K562 (cell line): ENCODE measurements around the gene FGGY.

Source experiments
- FOXA3 ChIP-seq, 2 experiments: fragments of 450-650 bp in 1 of 2; sonication (generic) in 1 of 2; formaldehyde crosslinking; IDR thresholded peaks in 1 of 2; conservative IDR thresholded peaks in 1 of 2; 2 replicates each; pipeline versions ENCODE4 v1.4.0 to v1.8.0; 2020 to 2022; ENCODE audit warnings: mild to moderate bottlenecking in 2 of 2, missing genetic modification reagents in 1 of 2
- POLR2A ChIP-seq: fragments of 450-650 bp; conservative IDR thresholded peaks from 2 replicates; pipeline ENCODE4 v1.6.1; 2016
- POLR2AphosphoS5 ChIP-seq: IDR thresholded peaks from 2 replicates; pipeline ENCODE4 v1.6.1; 2011; ENCODE audit warnings: mild to moderate bottlenecking, low read depth, low read length, moderate library complexity; ENCODE audit not compliant: control insufficient read depth, insufficient read depth
- TCF7L2 ChIP-seq: fragments of 150-350 bp; IDR thresholded peaks from 2 replicates; pipeline ENCODE4 v1.6.1; 2016; ENCODE audit warnings: low read depth, mild to moderate bottlenecking, low read length, moderate library complexity
- TEAD2 ChIP-seq: fragments of 450-650 bp; IDR thresholded peaks from 2 replicates; pipeline ENCODE4 v1.6.1; 2016; ENCODE audit warnings: missing genetic modification characterization, control low read depth, missing compliant biosample characterization
- ZNF175 ChIP-seq: fragments of 200-800 bp; sonication (Bioruptor generic); IDR thresholded peaks from 2 replicates; pipeline ENCODE4 v1.6.1; 2016; ENCODE audit warnings: low read depth, mild to moderate bottlenecking, missing genetic modification characterization, missing compliant biosample characterization
- TF ChIP-seq, protein P1 (sequence below): fragments of 450-650 bp; formaldehyde crosslinking; IDR thresholded peaks from 2 replicates; pipeline ENCODE4 v1.4.0; 2020; ENCODE audit warnings: mild to moderate bottlenecking, moderate library complexity
- TF ChIP-seq, protein P2 (sequence below), 3 experiments: IDR thresholded peaks in 2 of 3; conservative IDR thresholded peaks in 1 of 3; 2 replicates each; pipeline ENCODE4 v1.5.1; 2011 to 2012; ENCODE audit warnings: low read length in 3 of 3, mild to moderate bottlenecking in 3 of 3, control low read depth in 2 of 3, improper control_type of control experiment in 1 of 3, inconsistent platforms in 1 of 3, low read depth in 1 of 3, mixed read lengths in 1 of 3, moderate library complexity in 1 of 3; ENCODE audit not compliant: insufficient read depth in 2 of 3

DNA sequence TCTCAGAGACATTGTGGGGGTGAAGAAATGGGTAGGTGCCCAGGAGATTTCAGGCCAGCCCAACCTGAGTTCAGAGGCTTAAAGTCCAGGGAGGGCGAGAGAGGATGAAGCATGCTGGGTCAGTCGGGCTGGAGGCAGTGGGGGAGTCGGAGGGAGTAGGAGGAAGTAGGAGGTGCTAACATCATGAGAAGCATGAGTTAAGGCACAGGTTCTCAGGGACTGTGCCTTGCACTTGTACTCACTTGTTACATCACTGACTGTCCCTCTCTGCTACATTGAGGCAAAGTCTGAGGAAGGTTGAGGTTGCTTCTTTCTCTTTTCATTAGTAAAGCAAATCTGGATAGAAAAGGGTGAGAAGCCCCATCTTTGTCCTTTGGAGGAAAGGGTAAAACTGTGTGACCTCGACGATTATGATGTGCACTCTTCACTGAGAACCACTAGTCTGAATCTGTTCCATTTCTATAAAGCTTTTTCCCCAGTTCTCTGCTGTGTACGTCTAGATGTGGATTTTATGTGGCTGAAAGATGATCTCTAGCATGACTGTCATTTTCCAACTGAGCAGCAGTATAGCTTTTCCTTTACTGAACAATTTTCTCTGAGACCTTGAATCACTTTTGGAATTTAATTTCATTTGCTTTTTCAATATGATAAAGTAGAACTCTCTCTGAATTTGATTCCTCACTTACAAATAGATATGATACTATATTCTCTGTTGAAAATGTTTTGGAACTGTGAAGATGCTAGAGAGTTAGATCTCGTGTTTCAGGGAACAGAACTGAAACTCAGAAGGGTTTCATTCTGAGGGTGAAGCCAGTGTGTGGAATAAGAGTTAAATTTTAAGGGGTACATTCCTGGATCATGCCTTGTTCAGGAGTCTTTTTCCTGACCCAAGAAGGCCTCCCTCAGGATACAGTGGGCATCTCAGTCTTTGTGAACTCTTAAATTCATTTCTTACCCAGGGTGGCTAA lies 94.6 kb downstream of the FGGY start:
- TF ChIP-seq, protein P1, sequence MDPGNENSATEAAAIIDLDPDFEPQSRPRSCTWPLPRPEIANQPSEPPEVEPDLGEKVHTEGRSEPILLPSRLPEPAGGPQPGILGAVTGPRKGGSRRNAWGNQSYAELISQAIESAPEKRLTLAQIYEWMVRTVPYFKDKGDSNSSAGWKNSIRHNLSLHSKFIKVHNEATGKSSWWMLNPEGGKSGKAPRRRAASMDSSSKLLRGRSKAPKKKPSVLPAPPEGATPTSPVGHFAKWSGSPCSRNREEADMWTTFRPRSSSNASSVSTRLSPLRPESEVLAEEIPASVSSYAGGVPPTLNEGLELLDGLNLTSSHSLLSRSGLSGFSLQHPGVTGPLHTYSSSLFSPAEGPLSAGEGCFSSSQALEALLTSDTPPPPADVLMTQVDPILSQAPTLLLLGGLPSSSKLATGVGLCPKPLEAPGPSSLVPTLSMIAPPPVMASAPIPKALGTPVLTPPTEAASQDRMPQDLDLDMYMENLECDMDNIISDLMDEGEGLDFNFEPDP, result no peak
- TF ChIP-seq FOXA3 (CRISPR knock-in tag; conservative IDR thresholded peaks at IDR 0.05 in 1 of 2, IDR thresholded peaks at IDR 0.05 in 1 of 2) (no peak), POLR2AphosphoS5 (no peak), ZNF175 (no peak), POLR2A (no peak), TCF7L2 (no peak), TEAD2 (tag) (no peak)
- TF ChIP-seq, protein P2, sequence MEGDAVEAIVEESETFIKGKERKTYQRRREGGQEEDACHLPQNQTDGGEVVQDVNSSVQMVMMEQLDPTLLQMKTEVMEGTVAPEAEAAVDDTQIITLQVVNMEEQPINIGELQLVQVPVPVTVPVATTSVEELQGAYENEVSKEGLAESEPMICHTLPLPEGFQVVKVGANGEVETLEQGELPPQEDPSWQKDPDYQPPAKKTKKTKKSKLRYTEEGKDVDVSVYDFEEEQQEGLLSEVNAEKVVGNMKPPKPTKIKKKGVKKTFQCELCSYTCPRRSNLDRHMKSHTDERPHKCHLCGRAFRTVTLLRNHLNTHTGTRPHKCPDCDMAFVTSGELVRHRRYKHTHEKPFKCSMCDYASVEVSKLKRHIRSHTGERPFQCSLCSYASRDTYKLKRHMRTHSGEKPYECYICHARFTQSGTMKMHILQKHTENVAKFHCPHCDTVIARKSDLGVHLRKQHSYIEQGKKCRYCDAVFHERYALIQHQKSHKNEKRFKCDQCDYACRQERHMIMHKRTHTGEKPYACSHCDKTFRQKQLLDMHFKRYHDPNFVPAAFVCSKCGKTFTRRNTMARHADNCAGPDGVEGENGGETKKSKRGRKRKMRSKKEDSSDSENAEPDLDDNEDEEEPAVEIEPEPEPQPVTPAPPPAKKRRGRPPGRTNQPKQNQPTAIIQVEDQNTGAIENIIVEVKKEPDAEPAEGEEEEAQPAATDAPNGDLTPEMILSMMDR (IDR thresholded peaks at IDR 0.05 in 2 of 3, conservative IDR thresholded peaks at IDR 0.05 in 1 of 3; ENCODE audit: insufficient read depth in 2 of 3, low read depth in 1 of 3, low read length in 3 of 3), result no peak
